SH-SY5Y (cell line): ENCODE results near the gene AIF1L.

Experiments
- GATA2 ChIP-seq: IDR thresholded peaks from 2 replicates; pipeline ENCODE4 v1.6.1; 2011; ENCODE audit warnings: mild to moderate bottlenecking, low read depth, low read length
- GATA3 ChIP-seq: IDR thresholded peaks from 2 replicates; pipeline ENCODE4 v1.6.1; 2011; ENCODE audit warnings: low read depth, mild to moderate bottlenecking, low read length, moderate library complexity

DNA sequence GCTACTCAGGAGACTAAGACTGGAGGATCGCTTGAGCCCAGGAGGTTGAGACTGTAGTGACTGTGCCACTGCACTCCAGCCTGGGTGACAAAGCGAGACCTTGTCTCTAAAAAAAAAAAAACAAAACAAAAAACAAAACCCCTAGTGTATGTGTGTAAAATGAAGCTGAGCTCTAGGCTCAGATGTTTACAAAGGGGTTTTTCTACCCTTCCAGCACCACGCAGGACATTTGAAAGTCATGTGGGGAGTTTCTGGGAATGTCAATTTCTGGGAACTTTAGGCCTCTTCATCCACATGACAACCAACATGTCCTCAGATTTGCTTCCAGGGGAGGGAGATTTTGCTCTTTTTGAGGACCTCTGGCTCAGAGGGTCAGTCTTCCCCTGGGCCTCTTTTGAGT, 42.4 kb upstream of the AIF1L start:
- no peak for TF ChIP-seq GATA2
- TF ChIP-seq GATA3: no peak
